Measurements from ENCODE around the gene DHODH. TPM values are rescaled to one million over a fixed set of nuclear protein-coding genes. Genes with fewer than 3 reads are reported as not detected.

The DHODH gene
- total and polyA plus RNA-seq, 10 of the 15 experiments (the other 5 are each of a cell fraction or from before 2014, with no cell fraction given) = 3.4 to 23.3 (median 13.2) TPM

DNA sequence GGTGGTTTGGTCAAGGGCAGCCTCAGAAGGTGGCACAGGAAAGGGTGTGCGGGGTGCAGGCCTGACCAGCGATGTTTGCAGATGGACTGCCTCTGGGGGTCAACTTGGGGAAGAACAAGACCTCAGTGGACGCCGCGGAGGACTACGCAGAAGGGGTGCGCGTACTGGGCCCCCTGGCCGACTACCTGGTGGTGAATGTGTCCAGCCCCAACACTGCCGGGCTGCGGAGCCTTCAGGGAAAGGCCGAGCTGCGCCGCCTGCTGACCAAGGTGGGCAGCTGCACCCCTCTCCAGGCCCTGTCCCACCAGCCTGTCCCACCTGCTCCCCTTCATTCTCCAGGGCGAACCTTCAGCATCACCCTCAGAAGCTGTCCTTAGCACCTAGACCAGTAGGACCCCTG lies 12.5 kb downstream of the DHODH start:
- peaks cover 5 to 15% of the 10 kb centered on the region in 2 experiments for H3K36me3 ChIP-seq (ENCODE audit: control insufficient read depth in 2 of 2, insufficient read depth in 2 of 2, low read length in 1 of 2)
- TF ChIP-seq EED (IDR thresholded peaks at IDR 0.05; ENCODE audit: low read depth) (no peak), ZNF207 (IDR thresholded peaks at IDR 0.05; ENCODE audit: borderline replicate concordance) (no peak), PML (IDR thresholded peaks at IDR 0.05; ENCODE audit: low read length) (no peak), SMARCA5 (IDR thresholded peaks at IDR 0.05) (no peak)
- ChIA-PET POLR2A (no interaction called here), SMC1A (ENCODE audit: uncharacterized antibody, unreplicated experiment) (no interaction called here), CTCF (no interaction called here), RAD21 (ENCODE audit: unreplicated experiment) (no interaction called here)
- no peaks in the 10 kb centered on the region for H3K9me3 ChIP-seq (replicated peaks; ENCODE audit: control insufficient read depth, insufficient read depth, low read length)
- no peak overlapping the region for H3K9ac ChIP-seq (ENCODE audit: control insufficient read depth, insufficient read depth, low read length)
- BruUV-seq (replicated peaks) = no TSS peak
- WGBS (ENCODE audit: insufficient coverage, insufficient replicate concordance, low lambda C conversion rate, missing lambda C conversion rate) = 93% methylated on average over 15 of the region's 15 CpGs
- no peaks in the 10 kb centered on the region for H3K4me1 ChIP-seq (ENCODE audit: control insufficient read depth, insufficient read depth, low read length)
- no peaks in the 10 kb centered on the region for H3K79me2 ChIP-seq (ENCODE audit: control insufficient read depth, insufficient read depth, low read length)
- in situ Hi-C loops (cut with MboI) = no loop called here
- no peak overlapping the region for H3K4me3 ChIP-seq
- no peaks in the 10 kb centered on the region for H4K20me1 ChIP-seq (ENCODE audit: control insufficient read depth, insufficient read depth)
- ATAC-seq (no peak), FAIRE-seq (no peak), DNase-seq (ENCODE audit: low read depth, low spot score) (no peak)
- no peak overlapping the region for H3K27ac ChIP-seq (ENCODE audit: control insufficient read depth, insufficient read depth)
- H2AFZ ChIP-seq (ENCODE audit: control insufficient read depth, low read depth, low read length) = no peak overlapping the region
- intact Hi-C loops (cut with micrococcal nuclease; ENCODE audit: unreplicated experiment) = no loop called here
- H3K4me2 ChIP-seq (ENCODE audit: control insufficient read depth, insufficient read depth) = no peak overlapping the region
- no peaks in the 10 kb centered on the region for H3K27me3 ChIP-seq (replicated peaks in 1 of 2; ENCODE audit: control insufficient read depth in 2 of 2, insufficient read depth in 2 of 2, low read length in 1 of 2)

DNA sequence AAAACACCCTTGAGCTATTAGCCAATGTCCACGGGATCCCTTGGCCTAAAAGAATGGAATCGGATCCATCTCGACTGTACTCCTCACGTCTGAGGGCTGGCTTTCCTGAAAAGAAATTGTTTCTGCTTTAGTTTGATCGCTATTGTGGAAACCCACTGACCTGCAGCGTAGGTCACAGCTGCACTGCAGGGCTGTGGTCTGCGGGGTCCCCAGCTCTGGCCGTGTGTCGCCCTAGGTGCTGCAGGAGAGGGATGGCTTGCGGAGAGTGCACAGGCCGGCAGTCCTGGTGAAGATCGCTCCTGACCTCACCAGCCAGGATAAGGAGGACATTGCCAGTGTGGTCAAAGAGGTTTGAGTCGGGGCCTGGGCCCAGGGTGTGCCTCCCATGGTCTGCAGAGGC lies 13.6 kb downstream of the DHODH start:
- Histone ChIP-seq H3K9ac (ENCODE audit: control insufficient read depth, insufficient read depth, low read length) (no peak overlapping the region), H2AFZ (ENCODE audit: control insufficient read depth, low read depth, low read length) (no peak overlapping the region), H3K79me2 (ENCODE audit: control insufficient read depth, insufficient read depth, low read length) (no peaks in the 10 kb centered on the region), H3K27ac (ENCODE audit: control insufficient read depth, insufficient read depth) (no peak overlapping the region), H3K4me2 (ENCODE audit: control insufficient read depth, insufficient read depth) (no peak overlapping the region), H3K36me3 (ENCODE audit: control insufficient read depth in 2 of 2, insufficient read depth in 2 of 2, low read length in 1 of 2) (peaks cover 5 to 14% of the 10 kb centered on the region in 2 experiments), H3K4me3 (no peak overlapping the region), H3K4me1 (ENCODE audit: control insufficient read depth, insufficient read depth, low read length) (no peaks in the 10 kb centered on the region), H3K9me3 (replicated peaks; ENCODE audit: control insufficient read depth, insufficient read depth, low read length) (no peaks in the 10 kb centered on the region), H3K27me3 (replicated peaks in 1 of 2; ENCODE audit: control insufficient read depth in 2 of 2, insufficient read depth in 2 of 2, low read length in 1 of 2) (no peaks in the 10 kb centered on the region), H4K20me1 (ENCODE audit: control insufficient read depth, insufficient read depth) (no peaks in the 10 kb centered on the region)
- POLR2A ChIA-PET = interaction anchor here (0.6 kb wide), 3 partner anchors 70 to 301 kb away, joined by 4 to 11 read pairs (median 5); no protein-coding TSS in a partner anchor
- no TSS peak for BruUV-seq (replicated peaks)
- DNase-seq (ENCODE audit: low read depth, low spot score) (no peak), ATAC-seq (no peak), FAIRE-seq (no peak)
- CTCF ChIA-PET = no interaction called here
- intact Hi-C loops (cut with micrococcal nuclease; ENCODE audit: unreplicated experiment) (no loop called here), in situ Hi-C loops (cut with MboI) (no loop called here)
- RAD21 ChIA-PET (ENCODE audit: unreplicated experiment) = no interaction called here
- SMC1A ChIA-PET (ENCODE audit: uncharacterized antibody, unreplicated experiment) = interaction anchor here (0.7 kb wide), 1 partner anchor 10 kb away, joined by 3 read pairs; no protein-coding TSS in a partner anchor
- WGBS (ENCODE audit: insufficient coverage, insufficient replicate concordance, low lambda C conversion rate, missing lambda C conversion rate) = 91% methylated on average over 12 of the region's 13 CpGs
- TF ChIP-seq BACH1 (IDR thresholded peaks at IDR 0.05; ENCODE audit: borderline replicate concordance) (no peak), PAX8 (IDR thresholded peaks at IDR 0.05) (no peak), TARDBP (IDR thresholded peaks at IDR 0.05; ENCODE audit: borderline replicate concordance) (no peak), SMARCA5 (IDR thresholded peaks at IDR 0.05) (no peak), HDAC2 (IDR thresholded peaks at IDR 0.05) (no peak), NR2F1 (conservative IDR thresholded peaks at IDR 0.05) (no peak), ZNF207 (IDR thresholded peaks at IDR 0.05; ENCODE audit: borderline replicate concordance) (no peak), BHLHE40 (IDR thresholded peaks at IDR 0.05; ENCODE audit: borderline replicate concordance in 1 of 2, low read depth in 2 of 2, low read length in 1 of 2) (no peak), RFX5 (IDR thresholded peaks at IDR 0.05; ENCODE audit: low read depth, low read length) (no peak), ZNF24 (IDR thresholded peaks at IDR 0.05) (no peak), NRF1 (conservative IDR thresholded peaks at IDR 0.05; ENCODE audit: low read depth, low read length) (no peak)
- TF ChIP-seq, protein P1, sequence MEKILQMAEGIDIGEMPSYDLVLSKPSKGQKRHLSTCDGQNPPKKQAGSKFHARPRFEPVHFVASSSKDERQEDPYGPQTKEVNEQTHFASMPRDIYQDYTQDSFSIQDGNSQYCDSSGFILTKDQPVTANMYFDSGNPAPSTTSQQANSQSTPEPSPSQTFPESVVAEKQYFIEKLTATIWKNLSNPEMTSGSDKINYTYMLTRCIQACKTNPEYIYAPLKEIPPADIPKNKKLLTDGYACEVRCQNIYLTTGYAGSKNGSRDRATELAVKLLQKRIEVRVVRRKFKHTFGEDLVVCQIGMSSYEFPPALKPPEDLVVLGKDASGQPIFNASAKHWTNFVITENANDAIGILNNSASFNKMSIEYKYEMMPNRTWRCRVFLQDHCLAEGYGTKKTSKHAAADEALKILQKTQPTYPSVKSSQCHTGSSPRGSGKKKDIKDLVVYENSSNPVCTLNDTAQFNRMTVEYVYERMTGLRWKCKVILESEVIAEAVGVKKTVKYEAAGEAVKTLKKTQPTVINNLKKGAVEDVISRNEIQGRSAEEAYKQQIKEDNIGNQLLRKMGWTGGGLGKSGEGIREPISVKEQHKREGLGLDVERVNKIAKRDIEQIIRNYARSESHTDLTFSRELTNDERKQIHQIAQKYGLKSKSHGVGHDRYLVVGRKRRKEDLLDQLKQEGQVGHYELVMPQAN (conservative IDR thresholded peaks at IDR 0.05) = no peak
- TF ChIP-seq, protein P2, sequence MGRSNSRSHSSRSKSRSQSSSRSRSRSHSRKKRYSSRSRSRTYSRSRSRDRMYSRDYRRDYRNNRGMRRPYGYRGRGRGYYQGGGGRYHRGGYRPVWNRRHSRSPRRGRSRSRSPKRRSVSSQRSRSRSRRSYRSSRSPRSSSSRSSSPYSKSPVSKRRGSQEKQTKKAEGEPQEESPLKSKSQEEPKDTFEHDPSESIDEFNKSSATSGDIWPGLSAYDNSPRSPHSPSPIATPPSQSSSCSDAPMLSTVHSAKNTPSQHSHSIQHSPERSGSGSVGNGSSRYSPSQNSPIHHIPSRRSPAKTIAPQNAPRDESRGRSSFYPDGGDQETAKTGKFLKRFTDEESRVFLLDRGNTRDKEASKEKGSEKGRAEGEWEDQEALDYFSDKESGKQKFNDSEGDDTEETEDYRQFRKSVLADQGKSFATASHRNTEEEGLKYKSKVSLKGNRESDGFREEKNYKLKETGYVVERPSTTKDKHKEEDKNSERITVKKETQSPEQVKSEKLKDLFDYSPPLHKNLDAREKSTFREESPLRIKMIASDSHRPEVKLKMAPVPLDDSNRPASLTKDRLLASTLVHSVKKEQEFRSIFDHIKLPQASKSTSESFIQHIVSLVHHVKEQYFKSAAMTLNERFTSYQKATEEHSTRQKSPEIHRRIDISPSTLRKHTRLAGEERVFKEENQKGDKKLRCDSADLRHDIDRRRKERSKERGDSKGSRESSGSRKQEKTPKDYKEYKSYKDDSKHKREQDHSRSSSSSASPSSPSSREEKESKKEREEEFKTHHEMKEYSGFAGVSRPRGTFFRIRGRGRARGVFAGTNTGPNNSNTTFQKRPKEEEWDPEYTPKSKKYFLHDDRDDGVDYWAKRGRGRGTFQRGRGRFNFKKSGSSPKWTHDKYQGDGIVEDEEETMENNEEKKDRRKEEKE (IDR thresholded peaks at IDR 0.05) = no peak

All from GM12878 (cell line).